ENCODE measurements around the gene TUBB4A.

The TUBB4A gene

GRCh38 chr19:6480848-6481415 is 21.2 kb downstream of the TUBB4A start:
- TF ChIP-seq, protein P1, sequence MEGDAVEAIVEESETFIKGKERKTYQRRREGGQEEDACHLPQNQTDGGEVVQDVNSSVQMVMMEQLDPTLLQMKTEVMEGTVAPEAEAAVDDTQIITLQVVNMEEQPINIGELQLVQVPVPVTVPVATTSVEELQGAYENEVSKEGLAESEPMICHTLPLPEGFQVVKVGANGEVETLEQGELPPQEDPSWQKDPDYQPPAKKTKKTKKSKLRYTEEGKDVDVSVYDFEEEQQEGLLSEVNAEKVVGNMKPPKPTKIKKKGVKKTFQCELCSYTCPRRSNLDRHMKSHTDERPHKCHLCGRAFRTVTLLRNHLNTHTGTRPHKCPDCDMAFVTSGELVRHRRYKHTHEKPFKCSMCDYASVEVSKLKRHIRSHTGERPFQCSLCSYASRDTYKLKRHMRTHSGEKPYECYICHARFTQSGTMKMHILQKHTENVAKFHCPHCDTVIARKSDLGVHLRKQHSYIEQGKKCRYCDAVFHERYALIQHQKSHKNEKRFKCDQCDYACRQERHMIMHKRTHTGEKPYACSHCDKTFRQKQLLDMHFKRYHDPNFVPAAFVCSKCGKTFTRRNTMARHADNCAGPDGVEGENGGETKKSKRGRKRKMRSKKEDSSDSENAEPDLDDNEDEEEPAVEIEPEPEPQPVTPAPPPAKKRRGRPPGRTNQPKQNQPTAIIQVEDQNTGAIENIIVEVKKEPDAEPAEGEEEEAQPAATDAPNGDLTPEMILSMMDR (IDR thresholded peaks at IDR 0.05), result no peak
- TF ChIP-seq ZFX (IDR thresholded peaks at IDR 0.05; ENCODE audit: borderline replicate concordance), result no peak
- H3K27ac ChIP-seq, result no peak overlapping the region

GRCh38 chr19:6479836-6480398 is 22.2 kb downstream of the TUBB4A start:
- no peak overlapping the region for H3K27ac ChIP-seq
- TF ChIP-seq, protein P1 (IDR thresholded peaks at IDR 0.05), result no peak
- TF ChIP-seq ZFX (IDR thresholded peaks at IDR 0.05; ENCODE audit: borderline replicate concordance), result no peak

- TF ChIP-seq ZFX (IDR thresholded peaks at IDR 0.05; ENCODE audit: borderline replicate concordance), result no peak
- TF ChIP-seq, protein P1 (IDR thresholded peaks at IDR 0.05), result no peak
- H3K27ac ChIP-seq, result no peak overlapping the region
These were observed 23.3 kb downstream of the TUBB4A start for GRCh38 chr19:6478815-6479214.

GRCh38 chr19:6476896-6477431 is 25.1 kb downstream of the TUBB4A start:
- no peak overlapping the region for H3K27ac ChIP-seq
- TF ChIP-seq ZFX (IDR thresholded peaks at IDR 0.05; ENCODE audit: borderline replicate concordance), result no peak
- TF ChIP-seq, protein P1 (IDR thresholded peaks at IDR 0.05), result no peak

DNA sequence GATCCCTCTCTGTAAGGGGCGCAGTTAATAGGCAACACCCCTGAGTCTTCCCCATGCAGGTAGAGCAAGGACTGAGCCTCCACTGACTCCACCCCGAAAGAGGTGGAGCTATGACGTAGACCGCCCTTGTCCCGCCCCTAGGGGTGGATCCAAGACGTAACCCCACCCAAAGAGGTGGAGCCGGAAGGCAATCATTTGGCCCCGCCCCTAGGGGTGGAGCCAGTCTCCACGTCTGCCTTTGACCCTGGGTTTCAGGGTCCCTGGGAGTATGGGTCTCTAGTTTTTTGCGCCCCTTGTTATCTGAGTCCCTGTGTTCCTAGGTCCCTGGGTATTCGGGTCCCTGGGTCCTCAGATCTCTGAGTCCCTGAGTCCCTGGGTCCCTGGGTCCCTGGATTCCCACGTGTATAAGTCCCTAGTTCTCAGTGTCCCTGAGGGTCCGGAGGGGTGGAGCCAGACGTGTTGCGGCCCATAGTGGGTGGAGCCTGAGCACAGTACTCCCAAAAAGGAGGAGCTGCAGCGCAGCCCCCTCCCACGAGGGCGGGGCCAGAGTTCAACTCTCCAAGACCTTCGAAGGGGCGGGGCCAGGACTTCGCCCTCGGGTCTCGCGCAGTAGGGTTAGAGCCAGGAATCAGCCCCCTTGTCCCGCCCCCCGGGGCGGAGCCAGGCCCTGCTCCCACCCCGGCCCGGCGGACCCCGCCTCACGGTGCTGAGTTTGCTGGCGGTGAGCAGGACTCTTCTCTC is 25.8 kb downstream of the TUBB4A start:
- TF ChIP-seq ZFX (IDR thresholded peaks at IDR 0.05; ENCODE audit: borderline replicate concordance), result no peak
- TF ChIP-seq, protein P1 (IDR thresholded peaks at IDR 0.05), result no peak
- H3K27ac ChIP-seq, result 0 out of 2 replicates have a peak overlapping the region, but pooled peaks have one; percentile 18

DNA sequence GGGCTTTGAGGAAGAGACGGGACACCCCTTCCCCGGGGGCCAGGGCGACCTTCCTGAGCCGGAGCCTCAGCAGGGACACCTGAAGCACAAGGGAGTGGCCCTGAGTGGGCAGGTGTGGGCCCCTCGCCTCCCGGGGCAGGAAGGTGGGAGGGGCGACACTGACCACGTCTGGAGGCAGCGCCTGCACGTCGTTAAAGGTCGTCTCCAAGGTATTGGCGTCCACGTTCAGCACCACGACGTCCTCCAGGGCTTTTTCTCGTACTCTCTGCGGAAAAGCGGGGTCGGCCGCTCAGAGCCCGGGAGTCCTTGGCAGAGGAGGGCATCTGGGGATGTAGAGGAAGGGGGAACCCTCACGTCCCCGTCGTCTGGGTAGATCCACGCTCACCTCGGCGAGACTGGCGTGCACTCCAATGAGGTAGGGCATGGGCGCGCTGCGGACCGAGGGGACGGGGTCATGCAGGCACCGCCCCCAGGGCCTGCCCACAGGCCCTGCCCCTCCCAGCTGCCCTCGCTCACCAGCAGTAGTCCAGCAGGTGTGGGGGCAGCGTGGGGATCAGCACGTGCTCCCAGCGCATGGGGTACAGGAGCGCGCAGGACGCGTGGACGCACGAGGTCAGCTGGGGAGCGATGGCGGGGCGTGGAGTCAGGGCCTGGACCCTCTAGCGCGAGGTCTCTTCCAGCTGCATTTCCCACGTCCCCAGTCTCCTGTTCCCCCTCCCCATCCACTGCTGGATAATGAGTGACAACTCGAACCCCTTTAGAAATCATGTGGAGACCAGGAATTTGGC is 26.6 kb downstream of the TUBB4A start:
- no peak overlapping the region for H3K27ac ChIP-seq
- TF ChIP-seq, protein P1 (IDR thresholded peaks at IDR 0.05), result no peak
- TF ChIP-seq ZFX (IDR thresholded peaks at IDR 0.05; ENCODE audit: borderline replicate concordance), result no peak
